Mononuclear cell (primary cell): ENCODE data around the gene SLU7. TPM values are rescaled to one million over a fixed set of nuclear protein-coding genes. Genes with fewer than 3 reads are reported as not detected.

Source experiments
- H3K27me3 ChIP-seq: 2 replicates; pipeline ENCODE4 v1.6.0; 2011; ENCODE audit warnings: low read length, control low read depth; ENCODE audit not compliant: insufficient read depth
- H3K4me1 ChIP-seq: 2 replicates; pipeline ENCODE4 v1.5.1; 2011; ENCODE audit warnings: mild to moderate bottlenecking, low read length, control low read depth; ENCODE audit not compliant: insufficient read depth
- H3K4me3 ChIP-seq: 2 replicates; pipeline ENCODE4 v1.5.1; 2011; ENCODE audit warnings: mild to moderate bottlenecking, low read length, moderate library complexity
- H3K9me3 ChIP-seq: 2 replicates; pipeline ENCODE4 v1.5.1; 2011; ENCODE audit warnings: low read depth, mild to moderate bottlenecking, control low read depth, low read length
- total RNA-seq: library from RNA; depleted of rRNA; stranded (reverse); fragments of >200 nt; gene quantifications from one replicate; pipeline ENCODE4 v1.2.3, GENCODE V29; 2012

Gene SLU7
- total RNA-seq, 1 donor: 129 TPM

DNA sequence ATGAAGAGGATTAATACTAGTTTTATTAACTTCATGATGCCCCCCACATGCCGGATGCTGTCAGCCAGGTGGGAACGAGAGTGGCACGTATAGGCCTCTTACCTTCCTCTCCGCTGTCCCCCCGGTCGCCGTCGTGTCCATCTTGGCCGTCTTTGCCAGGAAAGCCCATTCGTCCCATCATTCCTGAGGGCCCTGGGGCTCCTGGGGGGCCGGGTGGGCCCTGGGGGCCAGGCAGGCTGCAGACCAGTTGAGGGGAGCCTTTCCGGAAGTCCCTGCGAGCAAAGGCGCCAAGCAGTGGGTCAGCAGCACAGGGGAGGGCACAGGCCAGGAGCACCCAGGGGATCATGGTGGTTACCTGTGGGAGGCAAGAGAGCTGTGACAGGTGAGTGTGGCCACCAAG lies 64.2 kb downstream of the SLU7 start:
- Histone ChIP-seq H3K9me3 (no peaks in the 10 kb centered on the region), H3K27me3 (no peaks in the 10 kb centered on the region), H3K4me1 (no peaks in the 10 kb centered on the region), H3K4me3 (no peak overlapping the region)

- H3K27me3 ChIP-seq: no peaks in the 10 kb centered on the region
- H3K4me3 ChIP-seq: no peak overlapping the region
- H3K4me1 ChIP-seq: no peaks in the 10 kb centered on the region
Measured at GRCh38 chr5:160353379-160353778, 65.5 kb downstream of the SLU7 start.

GRCh38 chr5:160352308-160352707 lies 66.6 kb downstream of the SLU7 start:
- H3K27me3 ChIP-seq: no peaks in the 10 kb centered on the region

More at GRCh38 chr5:160353379-160353778, 65.5 kb downstream of the SLU7 start:
- H3K9me3 ChIP-seq: no peaks in the 10 kb centered on the region

More at GRCh38 chr5:160352308-160352707, 66.6 kb downstream of the SLU7 start:
- Histone ChIP-seq H3K4me1 (no peaks in the 10 kb centered on the region), H3K4me3 (no peak overlapping the region), H3K9me3 (no peaks in the 10 kb centered on the region)

Other genes starting within 250 kb of the SLU7 start
- gene FABP6, start 189.6 kb downstream of the SLU7 start, total RNA-seq: not detected
- gene CCNJL, start 106.5 kb downstream of the SLU7 start, total RNA-seq: 0.94 TPM
- 0.10 TPM for gene C1QTNF2, start 48.5 kb downstream of the SLU7 start, total RNA-seq
- 0.10 TPM for gene FAM200C, start 19.0 kb downstream of the SLU7 start, total RNA-seq
- gene PTTG1, start 2.8 kb upstream of the SLU7 start, total RNA-seq: 17.0 TPM